ENCODE measurements around the gene MIER3. TPM values are rescaled to one million over a fixed set of nuclear protein-coding genes. Genes with fewer than 3 reads are reported as not detected.
A peak's percentile ranks its signal among the peaks of the same experiment; 100 is the strongest.

MIER3 gene
- total and polyA plus RNA-seq, 2 of the 13 experiments (the other 11 are each of a cell fraction or from before 2014, with no cell fraction given) = 14.6 to 38.8 TPM

GRCh38 chr5:56908942-56909293, 43.0 kb downstream of the MIER3 start (continued):
- TF ChIP-seq ZNF446 (CRISPR knock-in tag; IDR thresholded peaks at IDR 0.05) (no peak), NFAT5 (CRISPR knock-in tag; IDR thresholded peaks at IDR 0.05) (no peak), ZNF354B (CRISPR knock-in tag; IDR thresholded peaks at IDR 0.05) (no peak), TBL1XR1 (IDR thresholded peaks at IDR 0.05; ENCODE audit: borderline replicate concordance, low read length, partially characterized antibody) (no peak), ZEB1 (IDR thresholded peaks at IDR 0.05; ENCODE audit: insufficient replicate concordance, low read depth) (peak; percentile 35), FOXA3 (CRISPR knock-in tag; IDR thresholded peaks at IDR 0.05) (no peak), ZNF33A (CRISPR knock-in tag; IDR thresholded peaks at IDR 0.05; ENCODE audit: borderline replicate concordance) (no peak), XBP1 (CRISPR knock-in tag; IDR thresholded peaks at IDR 0.05) (no peak), NFE2L2 (IDR thresholded peaks at IDR 0.05; ENCODE audit: low read length) (no peak), ZNF720 (CRISPR knock-in tag; IDR thresholded peaks at IDR 0.05) (no peak), KLF15 (CRISPR knock-in tag; IDR thresholded peaks at IDR 0.05; ENCODE audit: borderline replicate concordance) (no peak), ZNF816 (CRISPR knock-in tag; IDR thresholded peaks at IDR 0.05; ENCODE audit: borderline replicate concordance) (no peak), SOX5 (CRISPR knock-in tag; IDR thresholded peaks at IDR 0.05; ENCODE audit: borderline replicate concordance) (no peak), ZNF143 (CRISPR knock-in tag; IDR thresholded peaks at IDR 0.05) (no peak), ZNF232 (CRISPR knock-in tag; IDR thresholded peaks at IDR 0.05; ENCODE audit: borderline replicate concordance) (no peak), HDAC6 (IDR thresholded peaks at IDR 0.05; ENCODE audit: low read depth, low read length) (no peak), EED (CRISPR knock-in tag; IDR thresholded peaks at IDR 0.05) (no peak)
- TF ChIP-seq, protein P1, sequence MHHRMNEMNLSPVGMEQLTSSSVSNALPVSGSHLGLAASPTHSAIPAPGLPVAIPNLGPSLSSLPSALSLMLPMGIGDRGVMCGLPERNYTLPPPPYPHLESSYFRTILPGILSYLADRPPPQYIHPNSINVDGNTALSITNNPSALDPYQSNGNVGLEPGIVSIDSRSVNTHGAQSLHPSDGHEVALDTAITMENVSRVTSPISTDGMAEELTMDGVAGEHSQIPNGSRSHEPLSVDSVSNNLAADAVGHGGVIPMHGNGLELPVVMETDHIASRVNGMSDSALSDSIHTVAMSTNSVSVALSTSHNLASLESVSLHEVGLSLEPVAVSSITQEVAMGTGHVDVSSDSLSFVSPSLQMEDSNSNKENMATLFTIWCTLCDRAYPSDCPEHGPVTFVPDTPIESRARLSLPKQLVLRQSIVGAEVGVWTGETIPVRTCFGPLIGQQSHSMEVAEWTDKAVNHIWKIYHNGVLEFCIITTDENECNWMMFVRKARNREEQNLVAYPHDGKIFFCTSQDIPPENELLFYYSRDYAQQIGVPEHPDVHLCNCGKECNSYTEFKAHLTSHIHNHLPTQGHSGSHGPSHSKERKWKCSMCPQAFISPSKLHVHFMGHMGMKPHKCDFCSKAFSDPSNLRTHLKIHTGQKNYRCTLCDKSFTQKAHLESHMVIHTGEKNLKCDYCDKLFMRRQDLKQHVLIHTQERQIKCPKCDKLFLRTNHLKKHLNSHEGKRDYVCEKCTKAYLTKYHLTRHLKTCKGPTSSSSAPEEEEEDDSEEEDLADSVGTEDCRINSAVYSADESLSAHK (CRISPR knock-in tag; IDR thresholded peaks at IDR 0.05; ENCODE audit: borderline replicate concordance) = no peak
- TF ChIP-seq, protein P2, sequence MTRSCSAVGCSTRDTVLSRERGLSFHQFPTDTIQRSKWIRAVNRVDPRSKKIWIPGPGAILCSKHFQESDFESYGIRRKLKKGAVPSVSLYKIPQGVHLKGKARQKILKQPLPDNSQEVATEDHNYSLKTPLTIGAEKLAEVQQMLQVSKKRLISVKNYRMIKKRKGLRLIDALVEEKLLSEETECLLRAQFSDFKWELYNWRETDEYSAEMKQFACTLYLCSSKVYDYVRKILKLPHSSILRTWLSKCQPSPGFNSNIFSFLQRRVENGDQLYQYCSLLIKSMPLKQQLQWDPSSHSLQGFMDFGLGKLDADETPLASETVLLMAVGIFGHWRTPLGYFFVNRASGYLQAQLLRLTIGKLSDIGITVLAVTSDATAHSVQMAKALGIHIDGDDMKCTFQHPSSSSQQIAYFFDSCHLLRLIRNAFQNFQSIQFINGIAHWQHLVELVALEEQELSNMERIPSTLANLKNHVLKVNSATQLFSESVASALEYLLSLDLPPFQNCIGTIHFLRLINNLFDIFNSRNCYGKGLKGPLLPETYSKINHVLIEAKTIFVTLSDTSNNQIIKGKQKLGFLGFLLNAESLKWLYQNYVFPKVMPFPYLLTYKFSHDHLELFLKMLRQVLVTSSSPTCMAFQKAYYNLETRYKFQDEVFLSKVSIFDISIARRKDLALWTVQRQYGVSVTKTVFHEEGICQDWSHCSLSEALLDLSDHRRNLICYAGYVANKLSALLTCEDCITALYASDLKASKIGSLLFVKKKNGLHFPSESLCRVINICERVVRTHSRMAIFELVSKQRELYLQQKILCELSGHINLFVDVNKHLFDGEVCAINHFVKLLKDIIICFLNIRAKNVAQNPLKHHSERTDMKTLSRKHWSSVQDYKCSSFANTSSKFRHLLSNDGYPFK (CRISPR knock-in tag; IDR thresholded peaks at IDR 0.05; ENCODE audit: borderline replicate concordance) = 0 out of 2 replicates have a peak, but pooled peaks have one; percentile 31
- TF ChIP-seq, protein P3, sequence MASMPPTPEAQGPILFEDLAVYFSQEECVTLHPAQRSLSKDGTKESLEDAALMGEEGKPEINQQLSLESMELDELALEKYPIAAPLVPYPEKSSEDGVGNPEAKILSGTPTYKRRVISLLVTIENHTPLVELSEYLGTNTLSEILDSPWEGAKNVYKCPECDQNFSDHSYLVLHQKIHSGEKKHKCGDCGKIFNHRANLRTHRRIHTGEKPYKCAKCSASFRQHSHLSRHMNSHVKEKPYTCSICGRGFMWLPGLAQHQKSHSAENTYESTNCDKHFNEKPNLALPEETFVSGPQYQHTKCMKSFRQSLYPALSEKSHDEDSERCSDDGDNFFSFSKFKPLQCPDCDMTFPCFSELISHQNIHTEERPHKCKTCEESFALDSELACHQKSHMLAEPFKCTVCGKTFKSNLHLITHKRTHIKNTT (CRISPR knock-in tag; IDR thresholded peaks at IDR 0.05) = no peak
